ENCODE results near the gene SPOCK2.

The SPOCK2 gene

GRCh38 chr10:72087392-72087968, 871 bp downstream of the SPOCK2 start:
- no peak for DNase-seq (ENCODE audit: low spot score)

- no peak for DNase-seq (ENCODE audit: low spot score)
These were observed 1.6 kb downstream of the SPOCK2 start for GRCh38 chr10:72086466-72087391.

GRCh38 chr10:72085864-72086465, 2.4 kb downstream of the SPOCK2 start:
- DNase-seq (ENCODE audit: low spot score) = no peak

- DNase-seq (ENCODE audit: low spot score) = no peak
These were observed 3.2 kb downstream of the SPOCK2 start for GRCh38 chr10:72085166-72085565.

GRCh38 chr10:72083790-72084459, 4.4 kb downstream of the SPOCK2 start:
- DNase-seq (ENCODE audit: low spot score) = no peak

- no peak for DNase-seq (ENCODE audit: low spot score)
These were observed 5.2 kb downstream of the SPOCK2 start for GRCh38 chr10:72082856-72083789.

- no peak for DNase-seq (ENCODE audit: low spot score)
These were observed 6.4 kb downstream of the SPOCK2 start for GRCh38 chr10:72081772-72082590.

- DNase-seq (ENCODE audit: low spot score) = no peak
These were observed 7.1 kb downstream of the SPOCK2 start for GRCh38 chr10:72081210-72081609.

- no peak for DNase-seq (ENCODE audit: low spot score)
These were observed 8.0 kb downstream of the SPOCK2 start for GRCh38 chr10:72080042-72080975.

GRCh38 chr10:72079356-72079755, 9.0 kb downstream of the SPOCK2 start:
- no peak for DNase-seq (ENCODE audit: low spot score)

GRCh38 chr10:72077275-72077990, 10.9 kb downstream of the SPOCK2 start:
- DNase-seq (ENCODE audit: low spot score) = no peak

- no peak for DNase-seq (ENCODE audit: low spot score)
These were observed 11.6 kb downstream of the SPOCK2 start for GRCh38 chr10:72076756-72077155.

- DNase-seq (ENCODE audit: low spot score) = no peak
These were observed 12.8 kb downstream of the SPOCK2 start for GRCh38 chr10:72075376-72076115.

GRCh38 chr10:72074574-72075375, 13.6 kb downstream of the SPOCK2 start:
- DNase-seq (ENCODE audit: low spot score) = no peak

GRCh38 chr10:72073708-72074573, 14.4 kb downstream of the SPOCK2 start:
- no peak for DNase-seq (ENCODE audit: low spot score)

GRCh38 chr10:72072639-72073038, 15.7 kb downstream of the SPOCK2 start:
- DNase-seq (ENCODE audit: low spot score) = no peak
